ENCODE measurements around the gene GSTM3.

- no peak for TF ChIP-seq CTCF (IDR thresholded peaks at IDR 0.05)
- no peak for TF ChIP-seq POLR2A (IDR thresholded peaks at IDR 0.05)
- no peak for TF ChIP-seq EP300 (IDR thresholded peaks at IDR 0.05)
- TF ChIP-seq POLR2AphosphoS5 (IDR thresholded peaks at IDR 0.05) = no peak
These were observed 37.3 kb upstream of the GSTM3 start for GRCh38 chr1:109777980-109778625.
